ENCODE measurements around the gene CADM4. TPM values are rescaled to one million over a fixed set of nuclear protein-coding genes. Genes with fewer than 3 reads are reported as not detected.

CADM4 gene
- total and polyA plus RNA-seq, 9 of the 15 experiments (the other 6 are each of a cell fraction or from before 2014, with no cell fraction given), result 0.03 to 4.6 (median 1.3) TPM

- no TSS peak for BruUV-seq (replicated peaks)
- in situ Hi-C loops (cut with MboI), result no loop called here
- DNase-seq (ENCODE audit: extremely low read depth in 1 of 4, low spot score in 3 of 4), result no peak
- Histone ChIP-seq H3K27me3 (ENCODE audit: control insufficient read depth in 2 of 2, insufficient read depth in 2 of 2, low read length in 2 of 2) (no peaks in the 10 kb centered on the region), H3K4me3 (no peak overlapping the region), H4K20me1 (replicated peaks; ENCODE audit: control insufficient read depth, insufficient read depth, low read length) (no peaks in the 10 kb centered on the region), H3K27ac (ENCODE audit: extremely low read depth, low read depth, low read length) (no peak overlapping the region), H2AFZ (ENCODE audit: low read depth, low read length) (no peak overlapping the region), H3K4me1 (replicated peaks in 1 of 2; ENCODE audit: control insufficient read depth in 2 of 2, insufficient read depth in 2 of 2, low read length in 2 of 2) (peaks cover 45 to 74% of the 10 kb centered on the region in 2 experiments), H3K9me3 (replicated peaks; ENCODE audit: control insufficient read depth, insufficient read depth, low read depth, low read length) (no peaks in the 10 kb centered on the region), H3K9me1 (ENCODE audit: control insufficient read depth, insufficient read depth, low read length) (peaks cover 2% of the 10 kb centered on the region), H3K36me3 (ENCODE audit: control insufficient read depth, insufficient read depth, low read length) (peaks cover 2% of the 10 kb centered on the region; the same call in 2 of the 3 replicates), H3K4me2 (ENCODE audit: insufficient read depth, low read length) (no peak overlapping the region), H3K9ac (ENCODE audit: insufficient read depth in 1 of 2, low read depth in 2 of 2, low read length in 2 of 2) (peak overlapping the region in 1 of 2 experiments; percentile 3; a peak in 1 of 4 replicates), H3K79me2 (ENCODE audit: control insufficient read depth, insufficient read depth, low read length) (peaks cover 30% of the 10 kb centered on the region)
- TF ChIP-seq, protein P1, sequence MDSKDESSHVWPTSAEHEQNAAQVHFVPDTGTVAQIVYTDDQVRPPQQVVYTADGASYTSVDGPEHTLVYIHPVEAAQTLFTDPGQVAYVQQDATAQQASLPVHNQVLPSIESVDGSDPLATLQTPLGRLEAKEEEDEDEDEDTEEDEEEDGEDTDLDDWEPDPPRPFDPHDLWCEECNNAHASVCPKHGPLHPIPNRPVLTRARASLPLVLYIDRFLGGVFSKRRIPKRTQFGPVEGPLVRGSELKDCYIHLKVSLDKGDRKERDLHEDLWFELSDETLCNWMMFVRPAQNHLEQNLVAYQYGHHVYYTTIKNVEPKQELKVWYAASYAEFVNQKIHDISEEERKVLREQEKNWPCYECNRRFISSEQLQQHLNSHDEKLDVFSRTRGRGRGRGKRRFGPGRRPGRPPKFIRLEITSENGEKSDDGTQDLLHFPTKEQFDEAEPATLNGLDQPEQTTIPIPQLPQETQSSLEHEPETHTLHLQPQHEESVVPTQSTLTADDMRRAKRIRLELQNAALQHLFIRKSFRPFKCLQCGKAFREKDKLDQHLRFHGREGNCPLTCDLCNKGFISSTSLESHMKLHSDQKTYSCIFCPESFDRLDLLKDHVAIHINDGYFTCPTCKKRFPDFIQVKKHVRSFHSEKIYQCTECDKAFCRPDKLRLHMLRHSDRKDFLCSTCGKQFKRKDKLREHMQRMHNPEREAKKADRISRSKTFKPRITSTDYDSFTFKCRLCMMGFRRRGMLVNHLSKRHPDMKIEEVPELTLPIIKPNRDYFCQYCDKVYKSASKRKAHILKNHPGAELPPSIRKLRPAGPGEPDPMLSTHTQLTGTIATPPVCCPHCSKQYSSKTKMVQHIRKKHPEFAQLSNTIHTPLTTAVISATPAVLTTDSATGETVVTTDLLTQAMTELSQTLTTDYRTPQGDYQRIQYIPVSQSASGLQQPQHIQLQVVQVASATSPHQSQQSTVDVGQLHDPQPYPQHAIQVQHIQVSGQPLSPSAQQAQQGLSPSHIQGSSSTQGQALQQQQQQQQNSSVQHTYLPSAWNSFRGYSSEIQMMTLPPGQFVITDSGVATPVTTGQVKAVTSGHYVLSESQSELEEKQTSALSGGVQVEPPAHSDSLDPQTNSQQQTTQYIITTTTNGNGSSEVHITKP (IDR thresholded peaks at IDR 0.05; ENCODE audit: partially characterized antibody), result peak; percentile 89
- TF ChIP-seq, protein P2, sequence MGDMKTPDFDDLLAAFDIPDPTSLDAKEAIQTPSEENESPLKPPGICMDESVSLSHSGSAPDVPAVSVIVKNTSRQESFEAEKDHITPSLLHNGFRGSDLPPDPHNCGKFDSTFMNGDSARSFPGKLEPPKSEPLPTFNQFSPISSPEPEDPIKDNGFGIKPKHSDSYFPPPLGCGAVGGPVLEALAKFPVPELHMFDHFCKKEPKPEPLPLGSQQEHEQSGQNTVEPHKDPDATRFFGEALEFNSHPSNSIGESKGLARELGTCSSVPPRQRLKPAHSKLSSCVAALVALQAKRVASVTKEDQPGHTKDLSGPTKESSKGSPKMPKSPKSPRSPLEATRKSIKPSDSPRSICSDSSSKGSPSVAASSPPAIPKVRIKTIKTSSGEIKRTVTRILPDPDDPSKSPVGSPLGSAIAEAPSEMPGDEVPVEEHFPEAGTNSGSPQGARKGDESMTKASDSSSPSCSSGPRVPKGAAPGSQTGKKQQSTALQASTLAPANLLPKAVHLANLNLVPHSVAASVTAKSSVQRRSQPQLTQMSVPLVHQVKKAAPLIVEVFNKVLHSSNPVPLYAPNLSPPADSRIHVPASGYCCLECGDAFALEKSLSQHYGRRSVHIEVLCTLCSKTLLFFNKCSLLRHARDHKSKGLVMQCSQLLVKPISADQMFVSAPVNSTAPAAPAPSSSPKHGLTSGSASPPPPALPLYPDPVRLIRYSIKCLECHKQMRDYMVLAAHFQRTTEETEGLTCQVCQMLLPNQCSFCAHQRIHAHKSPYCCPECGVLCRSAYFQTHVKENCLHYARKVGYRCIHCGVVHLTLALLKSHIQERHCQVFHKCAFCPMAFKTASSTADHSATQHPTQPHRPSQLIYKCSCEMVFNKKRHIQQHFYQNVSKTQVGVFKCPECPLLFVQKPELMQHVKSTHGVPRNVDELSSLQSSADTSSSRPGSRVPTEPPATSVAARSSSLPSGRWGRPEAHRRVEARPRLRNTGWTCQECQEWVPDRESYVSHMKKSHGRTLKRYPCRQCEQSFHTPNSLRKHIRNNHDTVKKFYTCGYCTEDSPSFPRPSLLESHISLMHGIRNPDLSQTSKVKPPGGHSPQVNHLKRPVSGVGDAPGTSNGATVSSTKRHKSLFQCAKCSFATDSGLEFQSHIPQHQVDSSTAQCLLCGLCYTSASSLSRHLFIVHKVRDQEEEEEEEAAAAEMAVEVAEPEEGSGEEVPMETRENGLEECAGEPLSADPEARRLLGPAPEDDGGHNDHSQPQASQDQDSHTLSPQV (IDR thresholded peaks at IDR 0.05), result no peak
- ChIA-PET POLR2A (interaction anchor here (1.2 kb wide), 1 partner anchor 26 kb away, joined by 4 read pairs; the partner anchor contains the start of genes IRGQ and ZNF576), CTCF (ENCODE audit: low intra/inter-chr PET ratio) (no interaction called here)
- WGBS (ENCODE audit: insufficient coverage, low coverage, missing lambda C conversion rate), result 58% methylated on average over 4 of the region's 4 CpGs
- intact Hi-C loops (cut with micrococcal nuclease), result loop anchor here (10.0 kb wide), 2 partner anchors 67 to 177 kb away; no protein-coding TSS in a partner anchor
- ATAC-seq, result no peak
- FAIRE-seq, result no peak
These were observed 17.6 kb downstream of the CADM4 start for GRCh38 chr19:43622070-43622469.
